Ishikawa (cell line): ENCODE data around the gene TRIM36.

Experiments
- CEBPB ChIP-seq: IDR thresholded peaks from 2 replicates; pipeline ENCODE4 v1.6.1; 2012
- CREB1 ChIP-seq: IDR thresholded peaks from 2 replicates; pipeline ENCODE4 v1.6.1; 2012; ENCODE audit warnings: low read depth
- EGR1 ChIP-seq: IDR thresholded peaks from 2 replicates; pipeline ENCODE4 v1.6.1; 2012
- EP300 ChIP-seq: IDR thresholded peaks from 2 replicates; pipeline ENCODE4 v1.6.1; 2012; ENCODE audit warnings: borderline replicate concordance
- FOXM1 ChIP-seq: IDR thresholded peaks from 2 replicates; pipeline ENCODE4 v1.6.1; 2012; ENCODE audit warnings: low read depth, borderline replicate concordance
- MAX ChIP-seq: IDR thresholded peaks from 2 replicates; pipeline ENCODE4 v1.6.1; 2012
- NFIC ChIP-seq: IDR thresholded peaks from 2 replicates; pipeline ENCODE4 v1.6.1; 2012
- RAD21 ChIP-seq: IDR thresholded peaks from 2 replicates; pipeline ENCODE4 v1.6.1; 2012; ENCODE audit warnings: low read depth
- REST ChIP-seq: IDR thresholded peaks from 2 replicates; pipeline ENCODE4 v1.6.1; 2012; ENCODE audit warnings: low read depth, mild to moderate bottlenecking
- TAF1 ChIP-seq: IDR thresholded peaks from 2 replicates; pipeline ENCODE4 v1.6.1; 2012; ENCODE audit warnings: low read depth, mild to moderate bottlenecking
- TCF12 ChIP-seq: IDR thresholded peaks from 2 replicates; pipeline ENCODE4 v1.6.1; 2012; ENCODE audit warnings: low read depth
- TEAD4 ChIP-seq: IDR thresholded peaks from 2 replicates; pipeline ENCODE4 v1.6.1; 2012
- USF1 ChIP-seq: IDR thresholded peaks from 2 replicates; pipeline ENCODE4 v1.6.1; 2012
- YY1 ChIP-seq: IDR thresholded peaks from 2 replicates; pipeline ENCODE4 v1.6.1; 2012; ENCODE audit warnings: low read depth
- ZBTB7A ChIP-seq: IDR thresholded peaks from 2 replicates; pipeline ENCODE4 v1.6.1; 2012; ENCODE audit warnings: low read depth

Gene TRIM36

DNA sequence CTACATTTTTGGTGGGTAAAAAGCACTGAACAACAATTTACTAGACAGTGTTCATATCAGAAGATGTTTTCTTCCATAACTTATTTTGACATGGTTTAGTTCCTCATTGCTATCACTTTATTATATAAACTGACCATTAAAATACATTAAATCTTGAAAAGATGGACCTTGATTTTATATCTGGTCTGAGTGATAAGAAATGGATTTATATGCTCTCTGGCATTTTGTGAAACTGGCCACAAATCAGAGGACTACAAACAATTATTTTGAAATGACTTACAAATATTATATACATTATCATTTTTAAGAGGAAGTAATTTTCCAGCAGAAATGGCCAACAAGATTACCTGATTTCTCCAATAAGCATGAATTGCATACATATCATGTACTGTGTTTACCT is 23.6 kb upstream of the TRIM36 start:
- TF ChIP-seq CREB1 = no peak

- no peak for TF ChIP-seq CREB1
- TF ChIP-seq TCF12 = no peak
- TF ChIP-seq USF1 = no peak
Measured at GRCh38 chr5:115192098-115192497, 22.4 kb upstream of the TRIM36 start.

GRCh38 chr5:115191474-115192031 is 21.8 kb upstream of the TRIM36 start:
- no peak for TF ChIP-seq YY1
- TF ChIP-seq TCF12 = no peak
- no peak for TF ChIP-seq EGR1
- TF ChIP-seq TEAD4 = no peak

DNA sequence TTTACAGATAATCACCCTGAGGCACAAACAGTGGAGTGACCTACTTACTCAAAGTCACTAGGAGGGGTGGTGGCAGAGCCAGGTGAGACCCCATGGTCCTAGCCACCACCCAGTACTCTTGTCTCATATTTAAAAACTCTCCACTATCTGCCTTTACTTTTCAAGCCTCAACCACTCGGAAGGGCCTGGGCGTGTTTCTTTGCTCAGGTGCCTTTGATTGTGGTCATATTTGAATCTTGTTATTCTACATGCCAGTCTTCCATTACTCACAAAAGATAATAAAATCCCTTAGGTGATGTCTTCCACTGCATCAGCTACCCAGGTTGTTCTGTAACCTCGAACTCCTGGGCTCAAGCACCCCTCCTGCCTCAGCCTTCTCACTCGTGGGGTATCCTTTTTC is 20.7 kb upstream of the TRIM36 start:
- no peak for TF ChIP-seq YY1
- TF ChIP-seq RAD21 = no peak
- TF ChIP-seq NFIC = no peak
- TF ChIP-seq EP300 = no peak
- TF ChIP-seq CEBPB = no peak
- TF ChIP-seq USF1 = no peak
- no peak for TF ChIP-seq REST
- TF ChIP-seq FOXM1 = no peak
- TF ChIP-seq TAF1 = no peak

GRCh38 chr5:115189866-115190265 is 20.2 kb upstream of the TRIM36 start:
- TF ChIP-seq ZBTB7A = no peak
- no peak for TF ChIP-seq CREB1
- no peak for TF ChIP-seq FOXM1
- no peak for TF ChIP-seq MAX
- no peak for TF ChIP-seq EP300

- TF ChIP-seq TCF12 = no peak
- no peak for TF ChIP-seq YY1
- TF ChIP-seq ZBTB7A = no peak
Measured at GRCh38 chr5:115186794-115187193, 17.1 kb upstream of the TRIM36 start.

DNA sequence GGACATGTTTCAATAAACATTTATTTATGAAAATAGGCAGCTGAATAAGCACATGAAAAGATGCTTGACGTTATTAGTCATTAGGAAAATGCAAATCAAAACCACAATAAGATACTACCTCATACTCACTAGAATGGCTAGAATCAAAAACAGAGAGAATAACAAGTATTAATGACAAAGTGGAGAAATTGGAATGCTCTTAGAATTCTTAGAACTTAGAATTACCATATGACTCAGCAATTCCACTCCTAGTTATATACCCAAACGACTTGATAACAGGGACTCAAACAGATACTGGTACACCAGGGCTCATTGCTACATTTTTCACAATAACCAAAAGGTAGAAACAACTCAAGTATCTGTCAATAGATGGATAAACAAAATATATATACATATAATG is 15.1 kb upstream of the TRIM36 start:
- TF ChIP-seq RAD21 (no peak), CEBPB (no peak)

DNA sequence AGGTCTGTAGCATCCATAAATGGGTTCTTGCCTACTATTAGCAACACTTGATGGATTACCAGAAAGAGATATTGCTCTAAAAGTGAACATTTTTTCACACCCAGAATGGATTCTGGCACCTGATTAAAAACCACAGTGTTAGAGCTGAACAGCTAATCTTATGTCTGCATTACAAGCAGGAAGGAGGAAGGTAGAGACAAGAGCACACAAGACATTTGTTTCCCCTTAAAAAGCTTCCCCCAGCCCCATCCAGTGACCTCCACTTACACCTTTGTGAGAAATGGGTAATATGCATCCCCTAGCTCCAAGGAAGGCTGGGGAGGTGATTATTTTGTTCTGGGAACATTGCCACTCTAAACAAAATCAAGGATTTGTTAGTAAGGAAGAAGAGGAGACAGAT is 12.0 kb upstream of the TRIM36 start:
- TF ChIP-seq MAX (no peak), ZBTB7A (no peak), TCF12 (no peak), REST (no peak), EGR1 (no peak), TAF1 (no peak), TEAD4 (no peak), EP300 (no peak), YY1 (no peak), NFIC (no peak), FOXM1 (no peak), USF1 (no peak), CEBPB (no peak), RAD21 (no peak), CREB1 (no peak)
